Keratinocyte (primary cell): ENCODE results near the gene SMAD3. TPM values are rescaled to one million over a fixed set of nuclear protein-coding genes. Genes with fewer than 3 reads are reported as not detected.

ENCODE experiments used
- DNase-seq: peaks from one replicate; pipeline ENCODE4 v3.0.0-alpha.2; 2011; ENCODE audit warnings: low read depth, missing footprints, low spot score
- FAIRE-seq: peaks from 2 replicates; lab custom pipeline; 2011; peaks lifted over from hg19 to GRCh38; lab: Jason Lieb, UNC
- H2AFZ ChIP-seq: 2 replicates; pipeline ENCODE4 v1.6.0; 2012; ENCODE audit warnings: low read length, control low read depth, inconsistent platforms; ENCODE audit not compliant: control insufficient read depth
- H3K27ac ChIP-seq: 2 replicates; pipeline ENCODE4 v1.5.1; 2011; ENCODE audit warnings: low read length; ENCODE audit not compliant: control insufficient read depth, insufficient read depth
- H3K27me3 ChIP-seq: 3 replicates; pipeline ENCODE4 v1.6.0; 2011; ENCODE audit warnings: low read length; ENCODE audit not compliant: control insufficient read depth, insufficient read depth; ENCODE audit errors: extremely low read depth
- H3K36me3 ChIP-seq, 2 experiments: 2 replicates in 1 of 2; 3 replicates in 1 of 2; pipeline ENCODE4 v1.5.1; 2011; ENCODE audit warnings: low read length in 2 of 2, mild to moderate bottlenecking in 1 of 2; ENCODE audit not compliant: control insufficient read depth in 2 of 2, insufficient read depth in 2 of 2; ENCODE audit errors: extremely low read depth in 1 of 2
- H3K4me1 ChIP-seq: 3 replicates; pipeline ENCODE4 v1.5.1; 2011; ENCODE audit warnings: low read length; ENCODE audit not compliant: control insufficient read depth, insufficient read depth; ENCODE audit errors: extremely low read depth
- H3K4me2 ChIP-seq: 3 replicates; pipeline ENCODE4 v1.6.0; 2011; ENCODE audit warnings: low read depth, low read length; ENCODE audit not compliant: control insufficient read depth, insufficient read depth; ENCODE audit errors: extremely low read depth
- H3K4me3 ChIP-seq, 3 experiments: fragments of 200-600 bp in 1 of 3; sonication (generic) in 1 of 3; 2 replicates in 2 of 3; 3 replicates in 1 of 3; pipeline ENCODE4 v1.5.1; 2011 to 2016; ENCODE audit warnings: low read length in 3 of 3, mild to moderate bottlenecking in 3 of 3, control low read depth in 2 of 3, inconsistent platforms in 1 of 3, low read depth in 1 of 3, mixed read lengths in 1 of 3, mixed run types in 1 of 3, moderate library complexity in 1 of 3; ENCODE audit not compliant: control insufficient read depth in 2 of 3, insufficient read depth in 2 of 3; ENCODE audit errors: extremely low read depth in 1 of 3
- H3K79me2 ChIP-seq: 2 replicates; pipeline ENCODE4 v1.6.0; 2012; ENCODE audit warnings: low read length; ENCODE audit not compliant: control insufficient read depth, insufficient read depth
- H3K9ac ChIP-seq: 3 replicates; pipeline ENCODE4 v1.6.0; 2011; ENCODE audit warnings: low read length; ENCODE audit not compliant: control insufficient read depth, insufficient read depth; ENCODE audit errors: extremely low read depth
- H3K9me1 ChIP-seq: 3 replicates; pipeline ENCODE4 v1.6.0; 2011; ENCODE audit warnings: low read length; ENCODE audit not compliant: control insufficient read depth, insufficient read depth; ENCODE audit errors: extremely low read depth
- H3K9me3 ChIP-seq: 2 replicates; pipeline ENCODE4 v1.5.1; 2012; ENCODE audit warnings: low read depth, low read length; ENCODE audit not compliant: control insufficient read depth
- H4K20me1 ChIP-seq: 3 replicates; pipeline ENCODE4 v1.6.0; 2011; ENCODE audit warnings: low read length; ENCODE audit not compliant: control insufficient read depth, insufficient read depth; ENCODE audit errors: extremely low read depth
- CTCF ChIP-seq, 3 experiments: IDR thresholded peaks in 1 of 3; conservative IDR thresholded peaks in 1 of 3; optimal IDR thresholded peaks in 1 of 3; 2 replicates in 2 of 3; 3 replicates in 1 of 3; pipeline versions ENCODE3 to v1.5.1; 2011; ENCODE audit warnings: low read length in 3 of 3, mild to moderate bottlenecking in 3 of 3, moderate library complexity in 2 of 3, control low read depth in 1 of 3, inconsistent platforms in 1 of 3; ENCODE audit not compliant: insufficient read depth in 2 of 3; ENCODE audit errors: extremely low read depth in 1 of 3
- EZH2 ChIP-seq: IDR thresholded peaks from one replicate; pipeline ENCODE4 v1.6.1; 2012; ENCODE audit warnings: inconsistent platforms, mild to moderate bottlenecking, low read length, moderate library complexity
- dilution Hi-C: fragments of 300-500 bp; cut with MboI; formaldehyde crosslinking; loops from one replicate; pipeline ENCODE4 v1.7.0; 2020; ENCODE audit warnings: low sequenced_read_pairs; ENCODE audit not compliant: extremely low pct_ligation_motif_present
- polyA plus RNA-seq, 5 experiments: library from polyadenylated mRNA; depleted of rRNA in 3 of 5; stranded (reverse) in 3 of 5; stranded (forward) in 1 of 5; unstranded in 1 of 5; fragments of >200 nt; gene quantifications; 1 replicate in 1 of 5; 2 replicates in 3 of 5; 3 replicates in 1 of 5; pipeline versions ENCODE4 v1.2.1 to v1.2.3, GENCODE V29; 2011 to 2012; ENCODE audit warnings: missing spikeins in 2 of 5, low read depth in 1 of 5, low replicate concordance in 1 of 5

Gene SMAD3
- polyA plus RNA-seq, 1 donor (not counting 4 experiments of a cell fraction or from before 2014, with no cell fraction given): 33.7 TPM

GRCh38 chr15:67089217-67090193 lies 24.1 kb downstream of the SMAD3 start:
- Histone ChIP-seq H3K79me2 (peaks cover 91% of the 10 kb centered on the region), H3K4me2 (peak overlapping the region; percentile 72), H2AFZ (no peak overlapping the region), H3K9me1 (peaks cover 10% of the 10 kb centered on the region), H3K4me1 (peaks cover 99% of the 10 kb centered on the region), H3K9ac (peak overlapping the region; percentile 5), H3K36me3 (peaks cover 5 to 30% of the 10 kb centered on the region in 2 experiments), H3K4me3 (no peak overlapping the region), H3K27ac (no peak overlapping the region), H4K20me1 (peaks cover 19% of the 10 kb centered on the region), H3K27me3 (no peaks in the 10 kb centered on the region), H3K9me3 (no peaks in the 10 kb centered on the region)
- DNase-seq: no peak
- dilution Hi-C loops: no loop called here
- FAIRE-seq: no peak
- TF ChIP-seq CTCF (optimal IDR thresholded peaks at IDR 0.05 in 1 of 3, IDR thresholded peaks at IDR 0.05 in 1 of 3, conservative IDR thresholded peaks at IDR 0.05 in 1 of 3; ENCODE audit: extremely low read depth in 1 of 3, insufficient read depth in 2 of 3, low read length in 3 of 3): no peak
- TF ChIP-seq EZH2: no peak

GRCh38 chr15:67090297-67091070 lies 25.1 kb downstream of the SMAD3 start:
- Histone ChIP-seq H4K20me1 (peaks cover 17% of the 10 kb centered on the region), H3K27me3 (no peaks in the 10 kb centered on the region), H3K27ac (peak overlapping the region; percentile 32), H3K9me1 (peaks cover 4% of the 10 kb centered on the region), H3K9ac (peak overlapping the region; percentile 4), H3K4me2 (peak overlapping the region; percentile 72), H3K9me3 (no peaks in the 10 kb centered on the region), H3K36me3 (peaks cover 5 to 24% of the 10 kb centered on the region in 2 experiments), H2AFZ (no peak overlapping the region), H3K79me2 (peaks cover 91% of the 10 kb centered on the region), H3K4me3 (peak overlapping the region in 1 of 3 experiments; percentile 15), H3K4me1 (peaks cover 94% of the 10 kb centered on the region)
- no peak for TF ChIP-seq EZH2
- TF ChIP-seq CTCF (optimal IDR thresholded peaks at IDR 0.05 in 1 of 3, IDR thresholded peaks at IDR 0.05 in 1 of 3, conservative IDR thresholded peaks at IDR 0.05 in 1 of 3; ENCODE audit: extremely low read depth in 1 of 3, insufficient read depth in 2 of 3, low read length in 3 of 3): no peak
- dilution Hi-C loops: no loop called here
- FAIRE-seq (no peak), DNase-seq (no peak)
